Activated T-helper 1 cell treated with Interleukin-2 at 50 U/mL for 16 hours (primary cell): ENCODE measurements around the gene TBC1D24.

Experiments
- DNase-seq: peaks from one replicate; pipeline ENCODE4 v3.0.0-alpha.2; 2020; ENCODE audit warnings: low read depth

Gene TBC1D24

GRCh38 chr16:2499454-2499853, 24.5 kb downstream of the TBC1D24 start:
- no peak for DNase-seq

GRCh38 chr16:2499890-2500429, 25.0 kb downstream of the TBC1D24 start:
- no peak for DNase-seq

- no peak for DNase-seq
Observed at GRCh38 chr16:2500430-2500917, 25.5 kb downstream of the TBC1D24 start.

GRCh38 chr16:2500918-2501750, 26.2 kb downstream of the TBC1D24 start:
- peak; percentile 66 for DNase-seq

- DNase-seq: no peak
Observed at GRCh38 chr16:2501946-2502895, 27.3 kb downstream of the TBC1D24 start.

- no peak for DNase-seq
Observed at GRCh38 chr16:2505695-2506094, 30.8 kb downstream of the TBC1D24 start.

- no peak for DNase-seq
Observed at GRCh38 chr16:2507052-2507659, 32.2 kb downstream of the TBC1D24 start.

GRCh38 chr16:2507665-2508064, 32.7 kb downstream of the TBC1D24 start:
- DNase-seq: no peak

- no peak for DNase-seq
Observed at GRCh38 chr16:2508722-2509400, 33.9 kb downstream of the TBC1D24 start.

- no peak for DNase-seq
Observed at GRCh38 chr16:2511128-2511800, 36.3 kb downstream of the TBC1D24 start.

GRCh38 chr16:2511996-2512734, 37.2 kb downstream of the TBC1D24 start:
- DNase-seq: no peak

- no peak for DNase-seq
Observed at GRCh38 chr16:2512735-2513404, 37.9 kb downstream of the TBC1D24 start.

- DNase-seq: peak; percentile 88
Observed at GRCh38 chr16:2513405-2514332, 38.7 kb downstream of the TBC1D24 start, which contains the start of gene ATP6V0C. Gene ATP6V0C (plus strand): TSS chr16:2513952. CDS start chr16:2514104, 152 bp downstream.

- peak; percentile 24 for DNase-seq
Observed at GRCh38 chr16:2514333-2515179, 39.6 kb downstream of the TBC1D24 start.

GRCh38 chr16:2515180-2515851, 40.4 kb downstream of the TBC1D24 start:
- DNase-seq: no peak

GRCh38 chr16:2516391-2517240, 41.7 kb downstream of the TBC1D24 start:
- no peak for DNase-seq
